COLO668 (cell line): ENCODE results near the gene EPS8L1.
"Not testable (repeated sequence)": the region's sequence is repeated elsewhere in the genome, so short reads cannot be mapped to it uniquely, and the experiment has no call there.

Source experiments
- DNase-seq: peaks from one replicate; lab custom pipeline; 2025; ENCODE audit not compliant: unreplicated experiment; lab: John Stamatoyannopoulos, UW

Gene EPS8L1

GRCh38 chr19:55094456-55095259, 19.0 kb downstream of the EPS8L1 start:
- no peak for DNase-seq

- no peak for DNase-seq
Observed at GRCh38 chr19:55095260-55096060, 19.8 kb downstream of the EPS8L1 start.

- DNase-seq, result no peak
Observed at GRCh38 chr19:55096061-55096701, 20.5 kb downstream of the EPS8L1 start.

GRCh38 chr19:55097864-55098715, 22.4 kb downstream of the EPS8L1 start:
- no peak for DNase-seq

GRCh38 chr19:55098716-55099556, 23.3 kb downstream of the EPS8L1 start:
- DNase-seq, result no peak

- no peak for DNase-seq
Observed at GRCh38 chr19:55099557-55100506, 24.2 kb downstream of the EPS8L1 start.

GRCh38 chr19:55101261-55101660, 25.6 kb downstream of the EPS8L1 start:
- no peak for DNase-seq

GRCh38 chr19:55103190-55103589, 27.5 kb downstream of the EPS8L1 start:
- no peak for DNase-seq

GRCh38 chr19:55105237-55105636, 29.6 kb downstream of the EPS8L1 start:
- no peak for DNase-seq

GRCh38 chr19:55106591-55106990, 30.9 kb downstream of the EPS8L1 start:
- no peak for DNase-seq

GRCh38 chr19:55107252-55107651, 31.6 kb downstream of the EPS8L1 start:
- DNase-seq, result not testable (repeated sequence)

GRCh38 chr19:55109527-55110291, 34.0 kb downstream of the EPS8L1 start:
- DNase-seq, result no peak

- DNase-seq, result no peak
Observed at GRCh38 chr19:55111238-55111831, 35.7 kb downstream of the EPS8L1 start.

- DNase-seq, result no peak
Observed at GRCh38 chr19:55112246-55112776, 36.6 kb downstream of the EPS8L1 start.

GRCh38 chr19:55112777-55113569, 37.3 kb downstream of the EPS8L1 start:
- DNase-seq, result no peak

GRCh38 chr19:55113570-55114039, 37.9 kb downstream of the EPS8L1 start:
- peak; percentile 12 for DNase-seq
